NCI-H2081 treated with DMSO at 0.1 percent for 48 hours (cell line): ENCODE data around the gene SLCO4A1.

Source experiments
- DNase-seq: peaks from one replicate; lab custom pipeline; 2025; lab: John Stamatoyannopoulos, UW

The SLCO4A1 gene

GRCh38 chr20:62607366-62608217, 34.7 kb upstream of the SLCO4A1 start:
- no peak for DNase-seq

GRCh38 chr20:62608218-62608565, 34.1 kb upstream of the SLCO4A1 start:
- no peak for DNase-seq

GRCh38 chr20:62609279-62609720, 33.0 kb upstream of the SLCO4A1 start:
- DNase-seq: no peak

- no peak for DNase-seq
These were observed 32.2 kb upstream of the SLCO4A1 start for GRCh38 chr20:62609811-62610757.

- no peak for DNase-seq
These were observed 31.3 kb upstream of the SLCO4A1 start for GRCh38 chr20:62611012-62611411.

GRCh38 chr20:62611819-62612218, 30.5 kb upstream of the SLCO4A1 start:
- no peak for DNase-seq

- DNase-seq: no peak
These were observed 28.0 kb upstream of the SLCO4A1 start for GRCh38 chr20:62614085-62614960.

GRCh38 chr20:62614961-62615680, 27.2 kb upstream of the SLCO4A1 start:
- DNase-seq: no peak

GRCh38 chr20:62615750-62616251, 26.5 kb upstream of the SLCO4A1 start:
- no peak for DNase-seq

- DNase-seq: no peak
These were observed 25.3 kb upstream of the SLCO4A1 start for GRCh38 chr20:62616728-62617621.

- DNase-seq: no peak
These were observed 24.4 kb upstream of the SLCO4A1 start for GRCh38 chr20:62617711-62618483.

- no peak for DNase-seq
These were observed 23.4 kb upstream of the SLCO4A1 start for GRCh38 chr20:62618611-62619529.

GRCh38 chr20:62620625-62621024, 21.7 kb upstream of the SLCO4A1 start:
- DNase-seq: no peak

GRCh38 chr20:62621251-62622110, 20.8 kb upstream of the SLCO4A1 start:
- DNase-seq: no peak

- no peak for DNase-seq
These were observed 20.0 kb upstream of the SLCO4A1 start for GRCh38 chr20:62622178-62622876.

- DNase-seq: no peak
These were observed 19.3 kb upstream of the SLCO4A1 start for GRCh38 chr20:62622877-62623487.
